Activated T-helper 1 cell treated with anti-CD3 and anti-CD28 coated beads, Interleukin-12 subunit alpha, Interleukin-12 subunit beta, Interleukin-2, Interleukin-4 antibody, amounts not matched to agents 30 ng/mL and 10 ng/mL and 1 ng/mL, durations not matched to agents 14 hours and 24 hours and 36 hours (primary cell): ENCODE data around the gene MEF2D. TPM values are rescaled to one million over a fixed set of nuclear protein-coding genes. Genes with fewer than 3 reads are reported as not detected.

ENCODE experiments used
- DNase-seq: peaks from one replicate; pipeline ENCODE4 v3.0.0; 2021; ENCODE audit warnings: low spot score
- H3K27ac Mint-ChIP-seq: one replicate; pipeline ENCODE4 v1.8.0; 2021; ENCODE audit warnings: mild to moderate bottlenecking, mixed read lengths
- H3K27me3 Mint-ChIP-seq: one replicate; pipeline ENCODE4 v1.8.0; 2022; ENCODE audit warnings: mild to moderate bottlenecking, moderate library complexity, mixed read lengths; ENCODE audit not compliant: insufficient read depth
- H3K36me3 Mint-ChIP-seq: one replicate; pipeline ENCODE4 v1.8.0; 2021; ENCODE audit warnings: low read depth, mixed read lengths
- H3K4me1 Mint-ChIP-seq: one replicate; pipeline ENCODE4 v1.8.0; 2021; ENCODE audit warnings: low read depth, mixed read lengths
- H3K4me3 Mint-ChIP-seq: one replicate; pipeline ENCODE4 v1.8.0; 2021; ENCODE audit warnings: mild to moderate bottlenecking, moderate library complexity, mixed read lengths
- H3K9me3 Mint-ChIP-seq: one replicate; pipeline ENCODE4 v1.8.0; 2021; ENCODE audit warnings: mixed read lengths
- intact Hi-C: fragments of 100-400 bp; cut with micrococcal nuclease; formaldehyde crosslinking; loops from one replicate; pipeline ENCODE4 v1.15.1; 2024
- total RNA-seq: library from RNA; stranded (reverse); gene quantifications from 2 replicates; pipeline ENCODE4 v1.2.3, GENCODE V29; 2022

MEF2D gene
- total RNA-seq, result 36.3 and 37.0 TPM in 2 replicates

GRCh38 chr1:156500543-156500792 is at the start of gene MEF2D:
TSS of gene MEF2D (minus strand) at chr1:156500775. CDS start at chr1:156483292, 17,483 bp downstream.
- peaks cover 21% of the 10 kb centered on the region for H3K36me3 Mint-ChIP-seq

GRCh38 chr1:156550346-156550745 is 49.8 kb upstream of the MEF2D start:
- Mint-ChIP-seq H3K36me3 (peaks cover 14% of the 10 kb centered on the region), H3K4me3 (no peak overlapping the region), H3K9me3 (no peaks in the 10 kb centered on the region), H3K4me1 (peaks cover 5% of the 10 kb centered on the region), H3K27me3 (no peaks in the 10 kb centered on the region), H3K27ac (no peak overlapping the region)
- intact Hi-C loops, result no loop called here
- DNase-seq, result no peak

More at GRCh38 chr1:156500543-156500792, at the start of gene MEF2D:
- Mint-ChIP-seq H3K9me3 (no peaks in the 10 kb centered on the region), H3K27ac (peak within 1 kb of the TSS; percentile 91), H3K4me1 (peaks cover 77% of the 10 kb centered on the region), H3K27me3 (no peaks in the 10 kb centered on the region), H3K4me3 (peak within 1 kb of the TSS; percentile 90)
- intact Hi-C loops, result loop anchor here (1.0 to 10.0 kb wide), 10 partner anchors 12 to 646 kb away; partner anchors contain the start of genes CCT3, GON4L, ISG20L2 and LAMTOR2
- no peak for DNase-seq

GRCh38 chr1:156549831-156550230 is 49.3 kb upstream of the MEF2D start:
- Mint-ChIP-seq H3K4me1 (peaks cover 5% of the 10 kb centered on the region), H3K27me3 (no peaks in the 10 kb centered on the region), H3K4me3 (no peak overlapping the region), H3K27ac (no peak overlapping the region), H3K9me3 (no peaks in the 10 kb centered on the region), H3K36me3 (peaks cover 14% of the 10 kb centered on the region)
- DNase-seq, result no peak
- intact Hi-C loops, result no loop called here

- DNase-seq, result no peak
- Mint-ChIP-seq H3K27me3 (no peaks in the 10 kb centered on the region), H3K27ac (no peak overlapping the region), H3K4me1 (peaks cover 5% of the 10 kb centered on the region), H3K9me3 (no peaks in the 10 kb centered on the region), H3K36me3 (peaks cover 14% of the 10 kb centered on the region), H3K4me3 (no peak overlapping the region)
- intact Hi-C loops, result no loop called here
Observed at GRCh38 chr1:156549390-156549789, 48.8 kb upstream of the MEF2D start.

- no peak for DNase-seq
Observed at GRCh38 chr1:156547982-156548381, 47.4 kb upstream of the MEF2D start.

GRCh38 chr1:156547434-156547833 is 46.9 kb upstream of the MEF2D start:
- no peaks in the 10 kb centered on the region for H3K4me1 Mint-ChIP-seq
- no peak overlapping the region for H3K4me3 Mint-ChIP-seq
- no peak overlapping the region for H3K27ac Mint-ChIP-seq
- no peak for DNase-seq
- no peaks in the 10 kb centered on the region for H3K27me3 Mint-ChIP-seq
- intact Hi-C loops, result no loop called here
- H3K36me3 Mint-ChIP-seq, result peaks cover 11% of the 10 kb centered on the region
- H3K9me3 Mint-ChIP-seq, result no peaks in the 10 kb centered on the region

More at GRCh38 chr1:156547982-156548381, 47.4 kb upstream of the MEF2D start:
- Mint-ChIP-seq H3K4me1 (peaks cover under 1% of the 10 kb centered on the region), H3K27me3 (no peaks in the 10 kb centered on the region), H3K27ac (no peak overlapping the region), H3K4me3 (no peak overlapping the region), H3K9me3 (no peaks in the 10 kb centered on the region), H3K36me3 (peaks cover 11% of the 10 kb centered on the region)
- intact Hi-C loops, result no loop called here

GRCh38 chr1:156546267-156546666 is 45.7 kb upstream of the MEF2D start:
- intact Hi-C loops, result no loop called here
- H3K4me1 Mint-ChIP-seq, result no peaks in the 10 kb centered on the region

GRCh38 chr1:156544592-156545102 is 44.1 kb upstream of the MEF2D start:
- H3K9me3 Mint-ChIP-seq, result no peaks in the 10 kb centered on the region
- H3K36me3 Mint-ChIP-seq, result peaks cover 8% of the 10 kb centered on the region
- intact Hi-C loops, result no loop called here
- no peaks in the 10 kb centered on the region for H3K4me1 Mint-ChIP-seq
- H3K27me3 Mint-ChIP-seq, result no peaks in the 10 kb centered on the region
- no peak for DNase-seq
- no peak overlapping the region for H3K27ac Mint-ChIP-seq
- no peak overlapping the region for H3K4me3 Mint-ChIP-seq

More at GRCh38 chr1:156546267-156546666, 45.7 kb upstream of the MEF2D start:
- H3K4me3 Mint-ChIP-seq, result no peak overlapping the region
- H3K9me3 Mint-ChIP-seq, result no peaks in the 10 kb centered on the region
- no peak for DNase-seq
- no peak overlapping the region for H3K27ac Mint-ChIP-seq
- no peaks in the 10 kb centered on the region for H3K27me3 Mint-ChIP-seq
- peaks cover 7% of the 10 kb centered on the region for H3K36me3 Mint-ChIP-seq

GRCh38 chr1:156543066-156543465 is 42.5 kb upstream of the MEF2D start:
- Mint-ChIP-seq H3K27me3 (no peaks in the 10 kb centered on the region), H3K4me3 (no peak overlapping the region), H3K4me1 (peaks cover 11% of the 10 kb centered on the region), H3K9me3 (no peaks in the 10 kb centered on the region), H3K27ac (no peak overlapping the region), H3K36me3 (peaks cover 17% of the 10 kb centered on the region)
- intact Hi-C loops, result no loop called here
- no peak for DNase-seq

GRCh38 chr1:156540955-156541354 is 40.4 kb upstream of the MEF2D start:
- intact Hi-C loops, result no loop called here
- H3K27me3 Mint-ChIP-seq, result no peaks in the 10 kb centered on the region
- peak overlapping the region; percentile 13 for H3K27ac Mint-ChIP-seq
- H3K4me1 Mint-ChIP-seq, result peaks cover 11% of the 10 kb centered on the region
- no peaks in the 10 kb centered on the region for H3K9me3 Mint-ChIP-seq
- no peak for DNase-seq
- peaks cover 14% of the 10 kb centered on the region for H3K36me3 Mint-ChIP-seq
- no peak overlapping the region for H3K4me3 Mint-ChIP-seq

GRCh38 chr1:156539818-156540355 is 39.3 kb upstream of the MEF2D start:
- H3K27ac Mint-ChIP-seq, result no peak overlapping the region
- H3K27me3 Mint-ChIP-seq, result no peaks in the 10 kb centered on the region
- intact Hi-C loops, result no loop called here
- peaks cover 11% of the 10 kb centered on the region for H3K4me1 Mint-ChIP-seq
- DNase-seq, result no peak
- H3K36me3 Mint-ChIP-seq, result peaks cover 18% of the 10 kb centered on the region
- no peaks in the 10 kb centered on the region for H3K9me3 Mint-ChIP-seq
- H3K4me3 Mint-ChIP-seq, result no peak overlapping the region

GRCh38 chr1:156538711-156539440 is 38.3 kb upstream of the MEF2D start:
- no peaks in the 10 kb centered on the region for H3K9me3 Mint-ChIP-seq
- no peaks in the 10 kb centered on the region for H3K27me3 Mint-ChIP-seq
- H3K4me3 Mint-ChIP-seq, result no peak overlapping the region
- intact Hi-C loops, result no loop called here
- no peak for DNase-seq
- H3K4me1 Mint-ChIP-seq, result peaks cover 11% of the 10 kb centered on the region
- H3K36me3 Mint-ChIP-seq, result peaks cover 18% of the 10 kb centered on the region
- no peak overlapping the region for H3K27ac Mint-ChIP-seq

- H3K9me3 Mint-ChIP-seq, result no peaks in the 10 kb centered on the region
- intact Hi-C loops, result no loop called here
Observed at GRCh38 chr1:156537027-156537426, 36.5 kb upstream of the MEF2D start.

More at GRCh38 chr1:156537027-156537426, 36.5 kb upstream of the MEF2D start:
- Mint-ChIP-seq H3K36me3 (peaks cover 16% of the 10 kb centered on the region), H3K27me3 (no peaks in the 10 kb centered on the region), H3K4me1 (peaks cover 11% of the 10 kb centered on the region), H3K27ac (no peak overlapping the region), H3K4me3 (no peak overlapping the region)
- DNase-seq, result no peak
